Measurements from ENCODE around the gene RPS6KC1.

The RPS6KC1 gene

DNA sequence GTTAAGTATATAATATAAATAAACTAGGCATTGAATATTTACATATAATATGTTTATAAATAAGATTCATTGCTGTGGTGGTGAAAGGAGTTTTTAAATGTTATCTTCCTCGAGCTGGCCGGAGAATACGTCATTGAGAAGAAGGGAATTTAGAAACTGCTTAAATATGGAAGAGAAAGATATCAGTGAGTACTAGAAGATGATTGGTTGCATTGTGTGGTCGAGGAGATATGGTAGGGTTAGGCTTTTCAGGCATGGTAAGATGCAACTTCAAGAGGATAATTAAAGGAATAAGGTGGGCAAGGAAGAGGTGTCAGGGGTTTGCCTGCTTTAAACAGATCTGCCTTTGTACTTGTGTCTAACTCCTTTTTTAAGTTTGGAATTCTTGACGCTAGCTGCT is 73.5 kb downstream of the RPS6KC1 start:
- Histone ChIP-seq H3K9ac (ENCODE audit: low read length) (no peak overlapping the region), H3F3A (ENCODE audit: insufficient read depth, low read length) (no peaks in the 10 kb centered on the region), H4K20me1 (ENCODE audit: insufficient read depth, low read length) (no peaks in the 10 kb centered on the region), H3K9me2 (ENCODE audit: low read depth, low read length) (no peaks in the 10 kb centered on the region), H3K4me1 (ENCODE audit: insufficient read depth, low read length, severe bottlenecking) (no peaks in the 10 kb centered on the region), H3K4me2 (ENCODE audit: low read length) (no peak overlapping the region), H3K27ac (ENCODE audit: low read depth, low read length, poor library complexity, severe bottlenecking) (no peak overlapping the region), H3K79me2 (ENCODE audit: insufficient read depth, low read length) (no peaks in the 10 kb centered on the region), H2AFZ (ENCODE audit: low read length) (no peak overlapping the region), H3K4me3 (ENCODE audit: low read depth, low read length, poor library complexity, severe bottlenecking) (no peak overlapping the region), H3K27me3 (ENCODE audit: insufficient read depth, low read length) (no peaks in the 10 kb centered on the region), H3K9me3 (ENCODE audit: low read length) (no peaks in the 10 kb centered on the region), H3K36me3 (ENCODE audit: insufficient read depth, low read length) (no peaks in the 10 kb centered on the region)
- TF ChIP-seq CTCF (IDR thresholded peaks at IDR 0.05; ENCODE audit: low read length) = no peak
- TF ChIP-seq EZH2 (IDR thresholded peaks at IDR 0.05; ENCODE audit: borderline replicate concordance, low read length) = no peak

GRCh38 chr1:213125643-213126042 is 74.6 kb downstream of the RPS6KC1 start:
- H3K36me3 ChIP-seq (ENCODE audit: insufficient read depth, low read length) = no peaks in the 10 kb centered on the region
- no peaks in the 10 kb centered on the region for H3K4me1 ChIP-seq (ENCODE audit: insufficient read depth, low read length, severe bottlenecking)
- H3K9ac ChIP-seq (ENCODE audit: low read length) = no peak overlapping the region
- no peak overlapping the region for H3K27ac ChIP-seq (ENCODE audit: low read depth, low read length, poor library complexity, severe bottlenecking)
- H3K4me2 ChIP-seq (ENCODE audit: low read length) = no peak overlapping the region
- H3K9me3 ChIP-seq (ENCODE audit: low read length) = no peaks in the 10 kb centered on the region
- H3F3A ChIP-seq (ENCODE audit: insufficient read depth, low read length) = no peaks in the 10 kb centered on the region
- H4K20me1 ChIP-seq (ENCODE audit: insufficient read depth, low read length) = no peaks in the 10 kb centered on the region
- H3K4me3 ChIP-seq (ENCODE audit: low read depth, low read length, poor library complexity, severe bottlenecking) = no peak overlapping the region
- TF ChIP-seq EZH2 (IDR thresholded peaks at IDR 0.05; ENCODE audit: borderline replicate concordance, low read length) (no peak), CTCF (IDR thresholded peaks at IDR 0.05; ENCODE audit: low read length) (no peak)
- H3K9me2 ChIP-seq (ENCODE audit: low read depth, low read length) = no peaks in the 10 kb centered on the region
- H2AFZ ChIP-seq (ENCODE audit: low read length) = no peak overlapping the region
- H3K79me2 ChIP-seq (ENCODE audit: insufficient read depth, low read length) = no peaks in the 10 kb centered on the region
- no peaks in the 10 kb centered on the region for H3K27me3 ChIP-seq (ENCODE audit: insufficient read depth, low read length)

DNA sequence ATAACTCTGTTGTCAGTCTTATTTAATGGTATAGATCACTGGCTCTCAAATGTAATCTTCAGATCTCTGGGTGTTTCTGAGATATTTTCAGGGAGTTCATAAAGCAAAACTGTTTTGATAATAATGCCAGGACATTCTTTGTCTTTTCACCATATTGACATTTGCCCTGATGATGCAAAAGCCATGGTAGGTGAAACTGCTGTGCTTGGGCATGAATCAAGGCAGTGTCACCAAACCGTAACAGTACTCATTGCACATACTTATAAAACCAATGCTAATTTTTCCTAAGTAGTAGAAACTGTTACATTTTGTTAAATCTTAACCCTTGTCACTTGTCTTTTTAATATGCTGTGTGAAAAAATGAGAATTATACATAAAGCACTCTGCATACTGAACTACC is 76.0 kb downstream of the RPS6KC1 start:
- H3K4me2 ChIP-seq (ENCODE audit: low read length) = no peak overlapping the region
- H3K36me3 ChIP-seq (ENCODE audit: insufficient read depth, low read length) = no peaks in the 10 kb centered on the region
- TF ChIP-seq EZH2 (IDR thresholded peaks at IDR 0.05; ENCODE audit: borderline replicate concordance, low read length) (no peak), CTCF (IDR thresholded peaks at IDR 0.05; ENCODE audit: low read length) (no peak)
- H3K27me3 ChIP-seq (ENCODE audit: insufficient read depth, low read length) = no peaks in the 10 kb centered on the region
- H3K9ac ChIP-seq (ENCODE audit: low read length) = no peak overlapping the region
- H3K4me1 ChIP-seq (ENCODE audit: insufficient read depth, low read length, severe bottlenecking) = no peaks in the 10 kb centered on the region
- H3K9me2 ChIP-seq (ENCODE audit: low read depth, low read length) = no peaks in the 10 kb centered on the region
- no peaks in the 10 kb centered on the region for H4K20me1 ChIP-seq (ENCODE audit: insufficient read depth, low read length)
- H3K9me3 ChIP-seq (ENCODE audit: low read length) = no peaks in the 10 kb centered on the region
- no peak overlapping the region for H3K4me3 ChIP-seq (ENCODE audit: low read depth, low read length, poor library complexity, severe bottlenecking)
- no peaks in the 10 kb centered on the region for H3K79me2 ChIP-seq (ENCODE audit: insufficient read depth, low read length)
- H3F3A ChIP-seq (ENCODE audit: insufficient read depth, low read length) = no peaks in the 10 kb centered on the region
- no peak overlapping the region for H2AFZ ChIP-seq (ENCODE audit: low read length)
- H3K27ac ChIP-seq (ENCODE audit: low read depth, low read length, poor library complexity, severe bottlenecking) = no peak overlapping the region

Data from OCI-LY1 (cell line).